ENCODE measurements around the gene PLOD1.
"Not testable (repeated sequence)": the region's sequence is repeated elsewhere in the genome, so short reads cannot be mapped to it uniquely, and the experiment has no call there.

DNA sequence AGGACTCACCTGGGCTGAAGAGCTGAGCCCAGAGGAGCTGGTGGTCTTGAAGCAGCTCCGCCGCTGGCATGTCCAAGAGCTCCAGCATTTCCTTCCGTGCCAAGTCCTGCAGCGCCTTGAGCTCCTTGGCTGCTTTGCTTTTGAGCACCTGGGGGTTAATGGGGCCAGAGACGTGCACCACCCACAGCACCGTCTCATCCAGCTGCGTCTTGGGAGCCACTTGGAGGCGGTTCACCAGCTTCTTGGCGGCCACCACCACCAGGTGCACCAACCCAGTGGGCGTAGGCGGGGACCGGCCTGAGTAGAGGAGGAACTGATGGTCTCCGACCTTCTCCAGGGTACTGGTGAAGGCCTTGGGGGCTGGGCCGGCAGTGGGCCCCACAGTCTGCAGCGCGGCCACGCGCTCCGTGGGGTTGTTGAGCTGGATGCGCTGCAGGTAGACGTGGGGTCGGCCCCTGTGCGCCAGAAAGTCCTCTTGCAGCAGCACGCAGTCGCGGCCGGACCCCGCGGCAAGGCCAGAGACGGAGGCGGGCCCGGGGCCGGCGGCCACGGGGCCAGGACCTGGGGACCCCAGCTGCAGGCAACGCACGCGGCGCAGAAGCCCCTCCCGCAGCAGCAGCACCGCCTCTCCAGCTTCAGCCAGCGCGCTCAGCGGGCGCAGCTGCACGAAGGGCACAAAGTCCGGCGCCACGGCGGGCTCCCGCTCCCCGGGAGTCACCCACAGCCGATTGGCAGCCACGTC, 9.2 kb upstream of the PLOD1 start:
- TF ChIP-seq EZH2phosphoT487 (IDR thresholded peaks at IDR 0.05; ENCODE audit: borderline replicate concordance): not testable (repeated sequence)
- TF ChIP-seq, protein P1, sequence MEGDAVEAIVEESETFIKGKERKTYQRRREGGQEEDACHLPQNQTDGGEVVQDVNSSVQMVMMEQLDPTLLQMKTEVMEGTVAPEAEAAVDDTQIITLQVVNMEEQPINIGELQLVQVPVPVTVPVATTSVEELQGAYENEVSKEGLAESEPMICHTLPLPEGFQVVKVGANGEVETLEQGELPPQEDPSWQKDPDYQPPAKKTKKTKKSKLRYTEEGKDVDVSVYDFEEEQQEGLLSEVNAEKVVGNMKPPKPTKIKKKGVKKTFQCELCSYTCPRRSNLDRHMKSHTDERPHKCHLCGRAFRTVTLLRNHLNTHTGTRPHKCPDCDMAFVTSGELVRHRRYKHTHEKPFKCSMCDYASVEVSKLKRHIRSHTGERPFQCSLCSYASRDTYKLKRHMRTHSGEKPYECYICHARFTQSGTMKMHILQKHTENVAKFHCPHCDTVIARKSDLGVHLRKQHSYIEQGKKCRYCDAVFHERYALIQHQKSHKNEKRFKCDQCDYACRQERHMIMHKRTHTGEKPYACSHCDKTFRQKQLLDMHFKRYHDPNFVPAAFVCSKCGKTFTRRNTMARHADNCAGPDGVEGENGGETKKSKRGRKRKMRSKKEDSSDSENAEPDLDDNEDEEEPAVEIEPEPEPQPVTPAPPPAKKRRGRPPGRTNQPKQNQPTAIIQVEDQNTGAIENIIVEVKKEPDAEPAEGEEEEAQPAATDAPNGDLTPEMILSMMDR (conservative IDR thresholded peaks at IDR 0.05; ENCODE audit: low read length): not testable (repeated sequence)
